ENCODE data around the gene SLC17A8. TPM values are rescaled to one million over a fixed set of nuclear protein-coding genes. Genes with fewer than 3 reads are reported as not detected.
"Not testable (repeated sequence)": the region's sequence is repeated elsewhere in the genome, so short reads cannot be mapped to it uniquely, and the experiment has no call there.

The SLC17A8 gene
- total RNA-seq, 1 donor from 2014 or later = not detected

DNA sequence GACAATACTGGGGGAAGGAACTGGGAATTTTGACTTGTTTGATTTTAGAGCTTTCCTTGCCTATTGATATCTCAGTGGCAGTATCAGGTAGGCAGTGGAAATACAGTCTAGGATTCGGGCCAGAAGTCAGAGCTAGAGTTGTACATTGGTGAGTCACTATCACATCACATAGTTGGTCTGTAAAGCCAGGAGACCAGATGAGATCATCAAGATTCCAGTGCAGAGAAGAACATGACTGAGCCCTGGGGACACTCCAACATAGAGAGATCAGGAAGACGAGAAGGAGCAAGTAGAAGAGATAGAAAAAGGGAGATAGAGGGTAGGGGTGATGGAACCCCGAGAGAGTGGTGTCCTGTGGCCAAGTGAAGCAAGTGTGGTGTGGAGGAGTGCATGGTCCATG, 70.2 kb downstream of the SLC17A8 start:
- intact Hi-C loops (cut with micrococcal nuclease) = no loop called here
- Histone ChIP-seq H3K9me3 (replicated peaks) (peaks cover 44% of the 10 kb centered on the region), H3K4me1 (no peaks in the 10 kb centered on the region), H3K27ac (replicated peaks) (no peak overlapping the region), H3K4me3 (no peak overlapping the region), H3K36me3 (no peaks in the 10 kb centered on the region), H3K27me3 (ENCODE audit: low read depth) (no peaks in the 10 kb centered on the region)
- no peak for DNase-seq
- TF ChIP-seq, protein P1, sequence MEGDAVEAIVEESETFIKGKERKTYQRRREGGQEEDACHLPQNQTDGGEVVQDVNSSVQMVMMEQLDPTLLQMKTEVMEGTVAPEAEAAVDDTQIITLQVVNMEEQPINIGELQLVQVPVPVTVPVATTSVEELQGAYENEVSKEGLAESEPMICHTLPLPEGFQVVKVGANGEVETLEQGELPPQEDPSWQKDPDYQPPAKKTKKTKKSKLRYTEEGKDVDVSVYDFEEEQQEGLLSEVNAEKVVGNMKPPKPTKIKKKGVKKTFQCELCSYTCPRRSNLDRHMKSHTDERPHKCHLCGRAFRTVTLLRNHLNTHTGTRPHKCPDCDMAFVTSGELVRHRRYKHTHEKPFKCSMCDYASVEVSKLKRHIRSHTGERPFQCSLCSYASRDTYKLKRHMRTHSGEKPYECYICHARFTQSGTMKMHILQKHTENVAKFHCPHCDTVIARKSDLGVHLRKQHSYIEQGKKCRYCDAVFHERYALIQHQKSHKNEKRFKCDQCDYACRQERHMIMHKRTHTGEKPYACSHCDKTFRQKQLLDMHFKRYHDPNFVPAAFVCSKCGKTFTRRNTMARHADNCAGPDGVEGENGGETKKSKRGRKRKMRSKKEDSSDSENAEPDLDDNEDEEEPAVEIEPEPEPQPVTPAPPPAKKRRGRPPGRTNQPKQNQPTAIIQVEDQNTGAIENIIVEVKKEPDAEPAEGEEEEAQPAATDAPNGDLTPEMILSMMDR (IDR thresholded peaks at IDR 0.05; ENCODE audit: borderline replicate concordance) = no peak

DNA sequence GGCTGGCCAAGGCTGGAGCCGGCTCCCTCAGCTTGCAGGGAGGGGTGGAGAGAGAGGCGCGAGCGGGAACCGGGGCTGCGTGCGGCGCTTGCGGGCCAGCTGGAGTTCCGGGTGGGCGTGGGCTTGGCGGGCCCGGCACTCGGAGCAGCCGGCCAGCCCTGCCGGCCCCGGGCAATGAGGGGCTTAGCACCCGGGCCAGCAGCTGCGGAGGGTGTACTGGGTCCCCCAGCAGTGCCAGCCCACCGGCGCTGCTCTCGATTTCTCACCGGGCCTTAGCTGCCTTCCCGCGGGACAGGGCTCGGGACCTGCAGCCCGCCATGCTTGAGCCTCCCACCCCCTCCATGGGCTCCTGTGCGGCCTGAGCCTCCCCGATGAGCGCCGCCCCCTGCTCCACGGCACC, 73.4 kb downstream of the SLC17A8 start:
- H3K36me3 ChIP-seq; intact Hi-C loops (cut with micrococcal nuclease); DNase-seq; H3K27ac ChIP-seq (replicated peaks); H3K4me3 ChIP-seq; H3K27me3 ChIP-seq (ENCODE audit: low read depth); H3K4me1 ChIP-seq: not testable (repeated sequence)
- H3K9me3 ChIP-seq (replicated peaks) = peaks cover 24% of the 10 kb centered on the region

DNA sequence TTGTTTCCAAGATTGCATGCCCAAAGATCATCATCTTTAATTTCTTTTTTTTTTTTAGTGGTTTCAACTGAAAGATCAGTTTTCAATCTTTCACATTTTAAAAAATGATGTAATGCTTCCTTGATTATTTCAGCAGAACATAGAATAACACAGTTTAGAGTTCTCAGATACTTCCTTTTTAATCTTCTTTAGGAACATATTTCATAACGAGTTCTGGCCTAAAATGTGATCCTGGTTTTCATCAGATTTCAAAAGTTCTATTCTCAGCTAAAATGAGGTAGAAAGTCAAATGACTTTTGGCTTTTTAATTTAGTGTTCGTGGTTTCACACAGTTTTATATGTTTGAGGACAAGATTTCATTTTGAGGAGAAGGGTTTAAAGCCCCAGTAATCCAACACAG, 76.8 kb downstream of the SLC17A8 start:
- no peak for DNase-seq
- peaks cover 9% of the 10 kb centered on the region for H3K9me3 ChIP-seq (replicated peaks)
- H3K27ac ChIP-seq (replicated peaks) = no peak overlapping the region
- no peaks in the 10 kb centered on the region for H3K36me3 ChIP-seq
- intact Hi-C loops (cut with micrococcal nuclease) = no loop called here
- H3K27me3 ChIP-seq (ENCODE audit: low read depth) = no peaks in the 10 kb centered on the region
- H3K4me3 ChIP-seq = no peak overlapping the region
- H3K4me1 ChIP-seq = no peaks in the 10 kb centered on the region
- TF ChIP-seq, protein P1 (IDR thresholded peaks at IDR 0.05; ENCODE audit: borderline replicate concordance) = no peak

DNA sequence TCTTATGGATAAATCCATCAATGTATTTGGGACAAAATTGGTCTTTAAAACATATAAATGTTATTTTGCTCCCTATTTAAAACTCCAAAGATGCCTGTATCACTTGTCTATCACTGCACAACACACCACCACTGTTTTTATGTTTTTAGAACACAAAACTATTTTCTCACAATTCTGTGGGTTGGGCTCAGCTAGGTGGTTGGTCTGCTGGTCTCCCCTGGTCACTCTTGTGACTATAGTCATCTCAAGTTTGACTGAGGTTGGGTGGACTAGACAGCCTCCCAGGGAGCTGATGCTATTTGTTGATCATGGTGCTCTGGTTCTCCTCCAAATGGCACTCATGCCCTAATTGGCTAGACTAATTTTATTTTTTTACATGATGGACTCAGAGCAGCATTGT, 77.3 kb downstream of the SLC17A8 start:
- intact Hi-C loops (cut with micrococcal nuclease) = no loop called here
- Histone ChIP-seq H3K9me3 (replicated peaks) (peaks cover 7% of the 10 kb centered on the region), H3K27ac (replicated peaks) (no peak overlapping the region), H3K4me1 (no peaks in the 10 kb centered on the region), H3K36me3 (no peaks in the 10 kb centered on the region), H3K27me3 (ENCODE audit: low read depth) (no peaks in the 10 kb centered on the region), H3K4me3 (no peak overlapping the region)
- no peak for DNase-seq
- TF ChIP-seq, protein P1 (IDR thresholded peaks at IDR 0.05; ENCODE audit: borderline replicate concordance) = no peak

DNA sequence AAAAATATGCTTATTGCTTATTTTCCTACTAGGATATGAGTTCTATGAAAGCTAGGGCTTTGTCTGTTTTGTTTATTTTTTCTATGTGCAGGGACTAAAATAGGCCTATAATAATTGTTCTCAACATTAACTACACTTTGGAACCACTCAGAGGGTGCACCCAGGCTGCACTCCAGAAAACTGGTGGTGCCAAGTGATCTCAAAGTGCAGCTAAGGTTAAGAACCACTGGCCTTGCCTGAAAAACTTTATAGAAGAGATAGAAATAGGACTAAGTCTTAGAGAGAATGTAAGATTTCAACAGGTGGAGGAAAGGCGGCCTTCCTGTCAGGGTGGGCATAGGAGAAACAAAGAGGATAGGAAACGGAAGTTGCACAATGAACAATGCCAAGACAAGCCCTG, 79.1 kb downstream of the SLC17A8 start:
- Histone ChIP-seq H3K36me3 (no peaks in the 10 kb centered on the region), H3K9me3 (replicated peaks) (peaks cover 7% of the 10 kb centered on the region), H3K4me1 (no peaks in the 10 kb centered on the region), H3K4me3 (no peak overlapping the region), H3K27me3 (ENCODE audit: low read depth) (no peaks in the 10 kb centered on the region), H3K27ac (replicated peaks) (no peak overlapping the region)
- intact Hi-C loops (cut with micrococcal nuclease) = no loop called here
- TF ChIP-seq, protein P1 (IDR thresholded peaks at IDR 0.05; ENCODE audit: borderline replicate concordance) = no peak
- DNase-seq = no peak

DNA sequence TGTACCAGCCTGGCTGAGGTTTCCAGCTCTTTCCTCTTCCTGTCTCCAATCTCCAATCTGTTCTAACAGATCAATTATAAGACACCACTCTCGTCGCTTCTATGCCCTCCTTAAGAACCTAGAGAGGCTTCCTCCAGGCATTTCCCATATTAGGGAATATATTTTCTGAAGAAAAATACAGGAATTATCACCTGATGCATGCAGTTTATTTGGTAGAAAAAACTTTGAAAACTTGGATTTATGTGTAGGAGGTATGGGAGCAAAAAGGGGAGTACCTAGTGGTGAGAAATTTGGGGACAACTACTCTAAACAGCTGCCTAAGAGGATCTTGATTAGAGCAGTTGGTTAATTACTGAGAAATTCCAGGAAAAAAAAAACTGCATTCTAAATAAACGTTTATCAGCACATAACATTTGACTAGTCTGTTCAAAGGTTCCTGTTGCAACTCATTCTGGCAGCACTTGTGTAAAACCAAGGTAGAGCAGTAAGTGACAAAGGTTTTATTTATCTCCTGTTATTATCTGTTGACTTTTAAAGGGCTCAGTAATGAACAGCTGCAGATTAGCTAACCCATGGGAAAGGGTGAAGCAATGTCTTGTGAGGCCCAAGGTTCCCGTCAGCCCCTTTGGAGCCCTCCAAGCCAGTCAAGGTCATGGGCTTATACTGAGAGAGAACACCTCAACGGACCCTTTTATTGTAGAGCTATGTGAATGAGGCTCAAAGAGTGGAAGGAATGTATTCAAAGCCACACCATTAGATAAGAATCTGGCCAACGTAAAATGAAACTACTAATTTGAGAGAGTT, 80.4 kb downstream of the SLC17A8 start:
- DNase-seq = no peak
- H3K4me1 ChIP-seq = no peaks in the 10 kb centered on the region
- H3K27ac ChIP-seq (replicated peaks) = no peak overlapping the region
- intact Hi-C loops (cut with micrococcal nuclease) = no loop called here
- TF ChIP-seq, protein P1 (IDR thresholded peaks at IDR 0.05; ENCODE audit: borderline replicate concordance) = no peak
- no peaks in the 10 kb centered on the region for H3K36me3 ChIP-seq
- H3K9me3 ChIP-seq (replicated peaks) = peaks cover under 1% of the 10 kb centered on the region
- no peak overlapping the region for H3K4me3 ChIP-seq
- no peaks in the 10 kb centered on the region for H3K27me3 ChIP-seq (ENCODE audit: low read depth)

Measured in left ventricle myocardium inferior (tissue), 1 donor.